GM19043 (cell line): ENCODE results near the gene PEAR1.

ENCODE experiments used
- ATAC-seq: cut with Tn5 transposase; IDR thresholded peaks from one replicate; pipeline ENCODE4 v1.9.1; 2021; ENCODE audit warnings: low read depth; ENCODE audit not compliant: unreplicated experiment

Gene PEAR1

GRCh38 chr1:156951371-156951770, 57.9 kb downstream of the PEAR1 start:
- ATAC-seq: no peak

GRCh38 chr1:156953571-156953970, 60.1 kb downstream of the PEAR1 start:
- no peak for ATAC-seq

- ATAC-seq: no peak
These were observed 62.8 kb downstream of the PEAR1 start for GRCh38 chr1:156956333-156956732.

- ATAC-seq: no peak
These were observed 64.1 kb downstream of the PEAR1 start for GRCh38 chr1:156957634-156958033.

- no peak for ATAC-seq
These were observed 64.8 kb downstream of the PEAR1 start for GRCh38 chr1:156958247-156958714.

- no peak for ATAC-seq
These were observed 65.9 kb downstream of the PEAR1 start for GRCh38 chr1:156959414-156959813.

GRCh38 chr1:156959925-156960324, 66.4 kb downstream of the PEAR1 start:
- no peak for ATAC-seq

- ATAC-seq: no peak
These were observed 68.2 kb downstream of the PEAR1 start for GRCh38 chr1:156961709-156962108.

- ATAC-seq: no peak
These were observed 70.1 kb downstream of the PEAR1 start for GRCh38 chr1:156963621-156964020.

GRCh38 chr1:156964441-156964840, 70.9 kb downstream of the PEAR1 start:
- ATAC-seq: no peak
